HCEC 1CT (cell line): ENCODE measurements around the gene TMEM132C.
"Not testable (repeated sequence)": the region's sequence is repeated elsewhere in the genome, so short reads cannot be mapped to it uniquely, and the experiment has no call there.

Source experiments
- DNase-seq: peaks from one replicate; pipeline ENCODE4 v3.0.0-alpha.2; 2017

Gene TMEM132C

GRCh38 chr12:128571906-128572810 is 305.2 kb downstream of the TMEM132C start:
- DNase-seq = no peak

GRCh38 chr12:128573907-128574306 is 306.9 kb downstream of the TMEM132C start:
- no peak for DNase-seq

- no peak for DNase-seq
These were observed 311.1 kb downstream of the TMEM132C start for GRCh38 chr12:128578045-128578444.

GRCh38 chr12:128581321-128581761 is 314.4 kb downstream of the TMEM132C start:
- DNase-seq = no peak

GRCh38 chr12:128583453-128583852 is 316.5 kb downstream of the TMEM132C start:
- DNase-seq = no peak

- no peak for DNase-seq
These were observed 319.6 kb downstream of the TMEM132C start for GRCh38 chr12:128586451-128587029.

- no peak for DNase-seq
These were observed 320.9 kb downstream of the TMEM132C start for GRCh38 chr12:128587918-128588317.

- no peak for DNase-seq
These were observed 325.3 kb downstream of the TMEM132C start for GRCh38 chr12:128592220-128592744.

GRCh38 chr12:128594521-128594920 is 327.6 kb downstream of the TMEM132C start:
- DNase-seq = no peak

GRCh38 chr12:128595609-128596008 is 328.6 kb downstream of the TMEM132C start:
- DNase-seq = no peak

- no peak for DNase-seq
These were observed 333.9 kb downstream of the TMEM132C start for GRCh38 chr12:128600886-128601285.

- DNase-seq = no peak
These were observed 336.7 kb downstream of the TMEM132C start for GRCh38 chr12:128603573-128604115.

GRCh38 chr12:128604219-128604618 is 337.2 kb downstream of the TMEM132C start:
- DNase-seq = not testable (repeated sequence)

- no peak for DNase-seq
These were observed 339.1 kb downstream of the TMEM132C start for GRCh38 chr12:128606051-128606450.

- no peak for DNase-seq
These were observed 339.6 kb downstream of the TMEM132C start for GRCh38 chr12:128606538-128606937.

GRCh38 chr12:128606970-128607369 is 340.0 kb downstream of the TMEM132C start:
- DNase-seq = no peak

GRCh38 chr12:128607641-128608040 is 340.7 kb downstream of the TMEM132C start:
- DNase-seq = no peak

GRCh38 chr12:128609861-128610260 is 342.9 kb downstream of the TMEM132C start:
- no peak for DNase-seq

GRCh38 chr12:128611736-128612135 is 344.8 kb downstream of the TMEM132C start:
- no peak for DNase-seq

GRCh38 chr12:128612150-128612850 is 345.3 kb downstream of the TMEM132C start:
- no peak for DNase-seq

GRCh38 chr12:128613837-128614590 is 347.0 kb downstream of the TMEM132C start:
- no peak for DNase-seq

- DNase-seq = no peak
These were observed 350.4 kb downstream of the TMEM132C start for GRCh38 chr12:128617304-128617833.
